Keratinocyte (primary cell): ENCODE data around the gene ANP32D. TPM values are rescaled to one million over a fixed set of nuclear protein-coding genes. Genes with fewer than 3 reads are reported as not detected.
"Not testable (repeated sequence)": the region's sequence is repeated elsewhere in the genome, so short reads cannot be mapped to it uniquely, and the experiment has no call there.

Source experiments
- DNase-seq: peaks from one replicate; pipeline ENCODE4 v3.0.0-alpha.2; 2011; ENCODE audit warnings: low read depth, missing footprints, low spot score
- FAIRE-seq: peaks from 2 replicates; lab custom pipeline; 2011; peaks lifted over from hg19 to GRCh38; lab: Jason Lieb, UNC
- H2AFZ ChIP-seq: 2 replicates; pipeline ENCODE4 v1.6.0; 2012; ENCODE audit warnings: low read length, control low read depth, inconsistent platforms; ENCODE audit not compliant: control insufficient read depth
- H3K27ac ChIP-seq: 2 replicates; pipeline ENCODE4 v1.5.1; 2011; ENCODE audit warnings: low read length; ENCODE audit not compliant: control insufficient read depth, insufficient read depth
- H3K27me3 ChIP-seq: 3 replicates; pipeline ENCODE4 v1.6.0; 2011; ENCODE audit warnings: low read length; ENCODE audit not compliant: control insufficient read depth, insufficient read depth; ENCODE audit errors: extremely low read depth
- H3K36me3 ChIP-seq, 2 experiments: 2 replicates in 1 of 2; 3 replicates in 1 of 2; pipeline ENCODE4 v1.5.1; 2011; ENCODE audit warnings: low read length in 2 of 2, mild to moderate bottlenecking in 1 of 2; ENCODE audit not compliant: control insufficient read depth in 2 of 2, insufficient read depth in 2 of 2; ENCODE audit errors: extremely low read depth in 1 of 2
- H3K4me1 ChIP-seq: 3 replicates; pipeline ENCODE4 v1.5.1; 2011; ENCODE audit warnings: low read length; ENCODE audit not compliant: control insufficient read depth, insufficient read depth; ENCODE audit errors: extremely low read depth
- H3K4me2 ChIP-seq: 3 replicates; pipeline ENCODE4 v1.6.0; 2011; ENCODE audit warnings: low read depth, low read length; ENCODE audit not compliant: control insufficient read depth, insufficient read depth; ENCODE audit errors: extremely low read depth
- H3K4me3 ChIP-seq, 3 experiments: fragments of 200-600 bp in 1 of 3; sonication (generic) in 1 of 3; 2 replicates in 2 of 3; 3 replicates in 1 of 3; pipeline ENCODE4 v1.5.1; 2011 to 2016; ENCODE audit warnings: low read length in 3 of 3, mild to moderate bottlenecking in 3 of 3, control low read depth in 2 of 3, inconsistent platforms in 1 of 3, low read depth in 1 of 3, mixed read lengths in 1 of 3, mixed run types in 1 of 3, moderate library complexity in 1 of 3; ENCODE audit not compliant: control insufficient read depth in 2 of 3, insufficient read depth in 2 of 3; ENCODE audit errors: extremely low read depth in 1 of 3
- H3K79me2 ChIP-seq: 2 replicates; pipeline ENCODE4 v1.6.0; 2012; ENCODE audit warnings: low read length; ENCODE audit not compliant: control insufficient read depth, insufficient read depth
- H3K9ac ChIP-seq: 3 replicates; pipeline ENCODE4 v1.6.0; 2011; ENCODE audit warnings: low read length; ENCODE audit not compliant: control insufficient read depth, insufficient read depth; ENCODE audit errors: extremely low read depth
- H3K9me1 ChIP-seq: 3 replicates; pipeline ENCODE4 v1.6.0; 2011; ENCODE audit warnings: low read length; ENCODE audit not compliant: control insufficient read depth, insufficient read depth; ENCODE audit errors: extremely low read depth
- H3K9me3 ChIP-seq: 2 replicates; pipeline ENCODE4 v1.5.1; 2012; ENCODE audit warnings: low read depth, low read length; ENCODE audit not compliant: control insufficient read depth
- H4K20me1 ChIP-seq: 3 replicates; pipeline ENCODE4 v1.6.0; 2011; ENCODE audit warnings: low read length; ENCODE audit not compliant: control insufficient read depth, insufficient read depth; ENCODE audit errors: extremely low read depth
- EZH2 ChIP-seq: IDR thresholded peaks from one replicate; pipeline ENCODE4 v1.6.1; 2012; ENCODE audit warnings: inconsistent platforms, mild to moderate bottlenecking, low read length, moderate library complexity
- dilution Hi-C: fragments of 300-500 bp; cut with MboI; formaldehyde crosslinking; loops from one replicate; pipeline ENCODE4 v1.7.0; 2020; ENCODE audit warnings: low sequenced_read_pairs; ENCODE audit not compliant: extremely low pct_ligation_motif_present
- polyA plus RNA-seq, 5 experiments: library from polyadenylated mRNA; depleted of rRNA in 3 of 5; stranded (reverse) in 3 of 5; stranded (forward) in 1 of 5; unstranded in 1 of 5; fragments of >200 nt; gene quantifications; 1 replicate in 1 of 5; 2 replicates in 3 of 5; 3 replicates in 1 of 5; pipeline versions ENCODE4 v1.2.1 to v1.2.3, GENCODE V29; 2011 to 2012; ENCODE audit warnings: missing spikeins in 2 of 5, low read depth in 1 of 5, low replicate concordance in 1 of 5
- TF ChIP-seq, protein P1 (sequence below), 3 experiments: IDR thresholded peaks in 1 of 3; conservative IDR thresholded peaks in 1 of 3; optimal IDR thresholded peaks in 1 of 3; 2 replicates in 2 of 3; 3 replicates in 1 of 3; pipeline versions ENCODE3 to v1.5.1; 2011; ENCODE audit warnings: low read length in 3 of 3, mild to moderate bottlenecking in 3 of 3, moderate library complexity in 2 of 3, control low read depth in 1 of 3, inconsistent platforms in 1 of 3; ENCODE audit not compliant: insufficient read depth in 2 of 3; ENCODE audit errors: extremely low read depth in 1 of 3

ANP32D gene
- polyA plus RNA-seq, 1 donor (not counting 4 experiments of a cell fraction or from before 2014, with no cell fraction given): not detected

DNA sequence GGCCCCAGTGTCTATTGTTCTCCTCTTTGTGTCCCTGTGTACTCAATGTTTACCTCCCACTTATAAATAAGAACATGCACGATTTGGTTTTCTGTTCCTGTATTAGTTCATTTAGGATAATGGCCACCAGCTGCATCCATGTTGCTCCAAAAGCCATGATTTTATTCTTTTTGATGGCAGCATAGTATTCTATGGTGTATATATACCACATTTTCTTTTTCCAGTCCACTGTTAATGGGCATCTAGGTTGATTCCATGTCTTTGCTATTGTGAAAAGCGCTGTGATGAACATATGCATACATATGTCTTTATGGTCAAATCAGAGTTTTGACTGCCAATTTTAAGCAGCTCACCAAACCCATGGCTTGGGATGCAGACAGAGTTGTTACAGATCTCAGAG, 17.2 kb upstream of the ANP32D start:
- Histone ChIP-seq H3K79me2 (no peaks in the 10 kb centered on the region), H3K27me3 (no peaks in the 10 kb centered on the region), H3K4me1 (no peaks in the 10 kb centered on the region), H3K4me3 (no peak overlapping the region), H3K36me3 (no peaks in the 10 kb centered on the region), H3K27ac (no peak overlapping the region), H3K9ac (no peak overlapping the region), H3K9me1 (no peaks in the 10 kb centered on the region), H3K4me2 (no peak overlapping the region), H4K20me1 (no peaks in the 10 kb centered on the region), H2AFZ (no peak overlapping the region), H3K9me3 (no peaks in the 10 kb centered on the region)
- DNase-seq: no peak
- TF ChIP-seq, protein P1, sequence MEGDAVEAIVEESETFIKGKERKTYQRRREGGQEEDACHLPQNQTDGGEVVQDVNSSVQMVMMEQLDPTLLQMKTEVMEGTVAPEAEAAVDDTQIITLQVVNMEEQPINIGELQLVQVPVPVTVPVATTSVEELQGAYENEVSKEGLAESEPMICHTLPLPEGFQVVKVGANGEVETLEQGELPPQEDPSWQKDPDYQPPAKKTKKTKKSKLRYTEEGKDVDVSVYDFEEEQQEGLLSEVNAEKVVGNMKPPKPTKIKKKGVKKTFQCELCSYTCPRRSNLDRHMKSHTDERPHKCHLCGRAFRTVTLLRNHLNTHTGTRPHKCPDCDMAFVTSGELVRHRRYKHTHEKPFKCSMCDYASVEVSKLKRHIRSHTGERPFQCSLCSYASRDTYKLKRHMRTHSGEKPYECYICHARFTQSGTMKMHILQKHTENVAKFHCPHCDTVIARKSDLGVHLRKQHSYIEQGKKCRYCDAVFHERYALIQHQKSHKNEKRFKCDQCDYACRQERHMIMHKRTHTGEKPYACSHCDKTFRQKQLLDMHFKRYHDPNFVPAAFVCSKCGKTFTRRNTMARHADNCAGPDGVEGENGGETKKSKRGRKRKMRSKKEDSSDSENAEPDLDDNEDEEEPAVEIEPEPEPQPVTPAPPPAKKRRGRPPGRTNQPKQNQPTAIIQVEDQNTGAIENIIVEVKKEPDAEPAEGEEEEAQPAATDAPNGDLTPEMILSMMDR (optimal IDR thresholded peaks at IDR 0.05 in 1 of 3, IDR thresholded peaks at IDR 0.05 in 1 of 3, conservative IDR thresholded peaks at IDR 0.05 in 1 of 3; ENCODE audit: extremely low read depth in 1 of 3, insufficient read depth in 2 of 3, low read length in 3 of 3): no peak
- no peak for TF ChIP-seq EZH2
- no peak for FAIRE-seq
- dilution Hi-C loops: no loop called here

GRCh38 chr12:48459259-48459658, 13.1 kb upstream of the ANP32D start:
- H3K27me3 ChIP-seq: no peaks in the 10 kb centered on the region

GRCh38 chr12:48469027-48469426, 3.3 kb upstream of the ANP32D start:
- H3K4me1 ChIP-seq, H3K27me3 ChIP-seq, H3K27ac ChIP-seq, dilution Hi-C loops, H2AFZ ChIP-seq, H3K36me3 ChIP-seq, H3K79me2 ChIP-seq, DNase-seq, FAIRE-seq, H3K9me3 ChIP-seq, H3K9ac ChIP-seq, H4K20me1 ChIP-seq, H3K9me1 ChIP-seq, H3K4me2 ChIP-seq, H3K4me3 ChIP-seq: not testable (repeated sequence)

More at GRCh38 chr12:48459259-48459658, 13.1 kb upstream of the ANP32D start:
- Histone ChIP-seq H3K4me2 (no peak overlapping the region), H3K9me1 (no peaks in the 10 kb centered on the region), H4K20me1 (no peaks in the 10 kb centered on the region), H3K27ac (no peak overlapping the region), H2AFZ (no peak overlapping the region), H3K9ac (no peak overlapping the region), H3K9me3 (no peaks in the 10 kb centered on the region), H3K79me2 (no peaks in the 10 kb centered on the region), H3K4me1 (no peaks in the 10 kb centered on the region), H3K36me3 (no peaks in the 10 kb centered on the region), H3K4me3 (no peak overlapping the region)
- dilution Hi-C loops: no loop called here
- TF ChIP-seq, protein P1 (optimal IDR thresholded peaks at IDR 0.05 in 1 of 3, IDR thresholded peaks at IDR 0.05 in 1 of 3, conservative IDR thresholded peaks at IDR 0.05 in 1 of 3; ENCODE audit: extremely low read depth in 1 of 3, insufficient read depth in 2 of 3, low read length in 3 of 3): no peak
- no peak for TF ChIP-seq EZH2
- no peak for FAIRE-seq
- DNase-seq: no peak
